Right ventricle myocardium superior (tissue), 1 donor: ENCODE results near the gene CCDC92. TPM values are rescaled to one million over a fixed set of nuclear protein-coding genes. Genes with fewer than 3 reads are reported as not detected.
A peak's percentile ranks its signal among the peaks of the same experiment; 100 is the strongest.

ENCODE experiments used
- ATAC-seq: fragments of 200-7000 bp; cut with Tn5 transposase; one replicate; pipeline ENCODE4 v1.9.1; 2020; ENCODE audit warnings: mild to moderate bottlenecking; ENCODE audit not compliant: poor library complexity
- DNase-seq: peaks from one replicate; pipeline ENCODE4 v3.0.0-alpha.2; 2020
- intact Hi-C: fragments of 100-400 bp; cut with DNase I; formaldehyde crosslinking; loops from one replicate; pipeline ENCODE4 v1.11.2; 2022
- total RNA-seq: library from RNA; stranded (reverse); fragmentation: NEBNext Ultra II Directional; extraction: Animal tissue kit (Norgen Biotek cat#: 25700); gene quantifications from one replicate; pipeline ENCODE4 v1.2.1, GENCODE V29; 2021
- donor health status: DM: no; HTN: yes; CAD: no; lungs with severe emphysema.

The CCDC92 gene
- total RNA-seq, 1 donor from 2014 or later: 54.0 TPM

DNA sequence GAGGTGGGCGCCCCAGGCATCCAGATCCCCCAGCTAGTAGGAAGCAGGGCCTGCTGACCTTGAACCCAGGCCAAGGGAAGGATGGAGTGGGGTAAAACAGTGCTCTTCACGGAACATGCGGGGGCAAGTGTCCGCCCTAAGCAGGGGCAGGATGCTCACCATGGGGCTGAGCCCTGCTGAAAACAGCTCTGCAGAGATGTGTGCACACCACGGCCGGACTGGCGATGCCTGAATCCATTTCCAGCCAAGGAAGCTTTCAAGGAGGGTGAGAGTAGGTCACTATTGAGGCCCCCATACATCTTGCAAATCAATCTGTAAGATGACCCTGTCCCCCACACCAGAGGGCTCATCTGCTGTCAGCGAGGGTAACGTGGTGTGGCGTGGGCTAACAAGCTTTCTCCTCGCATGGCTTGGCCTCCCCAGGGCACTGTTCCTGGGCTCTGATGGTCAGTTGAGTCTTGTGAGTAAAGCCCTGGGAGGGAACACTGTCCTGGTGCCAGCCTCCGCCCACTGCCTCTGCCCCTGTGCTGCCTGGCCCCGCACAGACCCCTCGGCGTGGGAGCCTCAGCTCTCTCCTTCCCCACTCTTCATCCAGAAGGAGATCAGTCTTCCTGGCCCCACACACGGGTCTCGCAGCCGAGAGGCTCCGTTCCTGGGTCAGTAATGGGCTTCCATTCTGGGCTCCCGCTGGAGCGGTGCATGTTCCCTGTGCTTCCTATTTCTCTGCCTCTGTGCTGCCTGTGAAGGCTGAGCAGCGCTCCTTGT lies 69.1 kb downstream of the CCDC92 start:
- ATAC-seq (no peak), DNase-seq (no peak)
- intact Hi-C loops: no loop called here

DNA sequence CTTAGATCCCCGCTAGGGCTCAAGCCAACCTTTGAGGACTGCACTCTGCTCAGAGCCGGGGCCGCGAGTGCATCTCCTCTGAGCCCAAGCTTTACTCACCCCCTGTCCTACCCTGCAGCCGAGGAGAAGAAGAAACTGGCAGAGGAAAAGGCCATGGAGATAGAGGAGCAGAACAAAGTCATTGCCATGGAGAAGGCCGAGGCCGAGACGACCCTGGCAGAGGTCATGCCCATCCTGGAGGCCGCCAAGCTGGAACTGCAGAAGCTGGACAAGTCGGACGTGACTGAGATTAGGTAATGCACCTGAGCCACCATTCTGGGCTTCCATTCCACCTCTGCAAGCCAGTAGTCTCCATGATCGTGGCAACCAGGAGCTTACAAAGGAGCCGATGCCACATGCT lies 69.8 kb downstream of the CCDC92 start:
- DNase-seq: no peak
- intact Hi-C loops: no loop called here
- ATAC-seq: no peak

DNA sequence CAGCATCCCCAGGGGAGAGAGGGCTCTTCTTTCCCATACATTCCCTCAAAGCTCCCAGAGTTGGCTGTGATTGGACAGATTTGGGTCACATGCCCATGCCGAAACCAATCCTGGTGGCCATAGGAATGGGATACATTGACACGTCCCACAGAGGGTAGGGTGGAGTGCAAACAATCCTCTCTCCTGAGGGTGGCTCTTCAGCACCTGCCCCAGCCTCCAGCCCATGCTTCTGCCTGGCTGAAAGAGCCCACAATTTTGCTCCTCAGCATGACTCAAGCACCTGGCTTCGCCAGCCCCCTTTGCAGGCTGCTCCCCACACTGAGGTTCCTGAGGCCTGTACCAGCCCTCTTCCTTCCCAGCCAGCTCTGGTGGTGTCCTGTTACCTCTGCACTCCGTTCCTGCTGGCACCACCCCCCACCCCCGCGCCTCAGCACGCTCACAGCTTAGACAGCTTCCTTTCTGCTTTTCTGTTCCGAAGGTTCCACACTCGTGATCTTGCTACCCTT lies 71.7 kb downstream of the CCDC92 start:
- intact Hi-C loops: no loop called here
- DNase-seq: no peak

DNA sequence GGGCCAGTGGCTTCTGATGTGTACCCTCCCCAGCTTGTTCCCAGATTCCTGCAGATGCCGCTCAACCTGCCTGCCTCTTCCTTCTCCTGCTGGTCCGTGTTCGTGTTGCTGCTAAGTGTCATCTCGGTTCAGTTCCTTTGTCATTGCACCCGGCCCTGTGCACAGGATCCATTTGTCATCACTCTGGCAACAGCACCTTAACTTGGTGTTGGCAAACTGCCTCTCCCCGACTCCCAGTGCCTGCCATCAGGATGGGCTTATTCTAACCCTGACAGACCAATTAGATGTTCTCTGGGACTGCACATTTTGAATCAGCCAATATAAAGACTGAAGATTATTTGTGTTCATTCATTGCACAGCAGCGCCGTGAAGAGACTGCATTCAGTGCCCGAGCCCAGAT lies 73.3 kb downstream of the CCDC92 start:
- intact Hi-C loops: no loop called here
- ATAC-seq: peak; percentile 73
- DNase-seq: no peak

More for the DNA sequence above, 71.7 kb downstream of the CCDC92 start:
- no peak for ATAC-seq

DNA sequence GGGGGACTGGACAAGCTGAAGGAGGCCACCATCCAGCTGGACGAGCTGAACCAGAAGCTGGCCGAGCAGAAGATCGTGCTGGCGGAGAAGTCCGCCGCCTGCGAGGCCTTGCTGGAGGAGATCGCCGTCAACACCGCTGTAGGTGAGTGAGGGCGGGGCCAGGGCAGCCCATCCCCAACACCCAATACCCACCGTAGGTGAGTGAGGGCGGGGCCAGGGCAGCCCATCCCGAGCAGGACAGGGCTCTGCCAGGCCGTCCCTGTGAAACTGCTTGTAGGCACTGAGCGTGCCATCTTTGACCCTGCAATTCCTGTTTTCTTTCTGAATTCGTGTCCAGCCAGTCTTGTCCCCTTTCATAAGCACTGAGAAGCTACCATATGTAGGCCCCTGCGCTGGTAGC lies 74.0 kb downstream of the CCDC92 start:
- DNase-seq: no peak
- ATAC-seq: no peak
- intact Hi-C loops: no loop called here

DNA sequence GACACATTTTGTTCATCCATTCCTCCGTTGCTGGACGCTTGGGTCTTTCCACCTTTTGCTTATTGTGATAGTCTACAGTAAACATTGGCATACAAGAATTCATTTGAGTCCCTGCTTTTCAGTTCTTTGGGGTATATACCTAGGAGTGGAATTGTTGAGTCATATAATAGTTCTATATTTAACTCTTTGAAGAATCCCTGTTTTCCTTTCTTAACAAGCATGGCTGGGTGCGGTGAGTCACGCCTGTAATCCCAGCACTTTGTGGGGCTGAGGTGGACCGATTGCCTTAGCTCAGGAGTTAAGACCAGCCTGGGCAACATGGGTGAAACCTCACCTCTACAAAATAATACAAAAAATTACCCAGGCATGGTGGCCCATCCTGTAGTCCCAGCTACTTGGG lies 75.4 kb downstream of the CCDC92 start:
- no peak for ATAC-seq
- intact Hi-C loops: no loop called here
- no peak for DNase-seq

DNA sequence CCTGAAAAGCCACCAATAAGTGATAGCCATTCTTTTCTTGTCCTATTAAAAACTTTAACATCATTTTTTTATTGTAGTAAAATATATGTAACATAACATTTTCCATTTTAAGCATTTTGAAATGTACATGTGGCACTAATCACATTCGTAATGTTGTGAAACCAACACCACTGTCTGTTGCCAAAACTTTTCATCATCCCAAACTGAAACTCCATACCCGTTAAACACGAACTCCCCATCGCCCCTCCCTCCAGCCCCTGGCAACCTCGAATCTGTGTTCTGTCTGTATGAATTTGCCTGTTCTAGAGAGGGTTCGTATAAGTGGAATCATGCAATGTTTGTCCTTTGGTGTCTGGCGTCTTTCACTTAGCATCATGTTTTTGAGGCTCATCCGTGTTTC lies 75.9 kb downstream of the CCDC92 start:
- intact Hi-C loops: no loop called here

DNA sequence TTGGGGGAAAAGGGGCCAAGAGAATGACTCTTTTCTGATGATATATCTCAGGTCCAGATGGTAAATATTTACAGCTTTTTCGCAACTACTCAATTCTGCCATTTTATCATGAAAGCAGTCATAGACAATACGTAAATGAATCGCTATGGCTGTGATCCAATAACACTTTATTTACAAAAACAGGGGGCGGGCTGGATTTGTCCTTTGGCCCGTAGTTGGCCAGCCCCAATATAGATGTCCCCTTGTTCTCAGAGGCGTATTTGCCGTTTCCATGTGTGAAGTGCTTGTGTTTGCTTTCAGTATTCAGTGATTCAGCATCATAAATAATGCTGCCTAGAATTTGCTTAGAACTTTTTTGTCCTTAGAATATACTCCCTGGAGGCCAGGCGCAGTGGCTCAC lies 77.2 kb downstream of the CCDC92 start:
- ATAC-seq (no peak), DNase-seq (no peak)
- intact Hi-C loops: no loop called here

More for the DNA sequence above, 75.9 kb downstream of the CCDC92 start:
- ATAC-seq (no peak), DNase-seq (no peak)

DNA sequence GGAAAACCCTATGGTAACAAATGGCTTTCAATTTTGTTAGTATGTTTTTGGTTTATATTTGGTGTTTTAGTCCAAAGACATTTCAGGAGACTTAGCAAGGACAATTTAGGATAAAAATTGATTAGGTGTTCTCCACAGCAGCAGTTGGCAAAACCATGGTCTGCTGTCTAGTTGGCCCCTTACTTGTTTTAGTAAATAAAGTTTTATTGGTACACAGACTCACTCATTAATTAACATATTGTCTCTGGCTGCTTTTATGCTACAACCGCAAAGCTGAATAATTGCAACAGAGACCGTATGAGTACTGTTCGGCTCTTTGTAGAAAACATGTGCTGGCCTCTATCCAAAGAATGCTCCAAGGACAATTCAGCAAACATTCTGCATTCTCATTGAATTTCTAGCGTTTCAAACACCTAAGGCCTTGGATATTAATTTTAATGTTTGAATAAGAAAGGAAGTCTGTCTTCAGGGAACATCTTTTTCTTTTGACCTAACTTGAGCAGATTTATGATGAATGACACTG lies 77.7 kb downstream of the CCDC92 start:
- ATAC-seq (no peak), DNase-seq (no peak)
- intact Hi-C loops: no loop called here

DNA sequence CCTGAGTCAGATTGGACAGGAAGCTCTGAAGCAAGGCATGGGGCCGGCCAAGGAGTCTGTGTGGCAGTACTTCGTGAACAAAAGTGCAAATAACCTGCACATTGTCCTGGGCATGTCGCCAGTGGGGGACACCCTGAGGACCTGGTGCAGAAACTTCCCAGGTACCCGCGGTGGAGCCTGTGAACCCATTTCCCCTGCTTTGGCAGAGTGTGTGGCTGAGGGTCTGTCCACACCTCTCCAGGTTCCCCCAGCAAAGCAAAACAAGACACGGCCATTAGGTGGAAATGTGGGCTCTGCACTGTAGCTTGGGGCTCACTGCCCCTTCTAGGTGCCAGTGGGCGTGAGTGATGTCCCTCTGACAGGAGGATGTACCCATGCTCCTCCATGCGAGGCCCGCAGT lies 79.4 kb downstream of the CCDC92 start:
- intact Hi-C loops: no loop called here
- no peak for DNase-seq

DNA sequence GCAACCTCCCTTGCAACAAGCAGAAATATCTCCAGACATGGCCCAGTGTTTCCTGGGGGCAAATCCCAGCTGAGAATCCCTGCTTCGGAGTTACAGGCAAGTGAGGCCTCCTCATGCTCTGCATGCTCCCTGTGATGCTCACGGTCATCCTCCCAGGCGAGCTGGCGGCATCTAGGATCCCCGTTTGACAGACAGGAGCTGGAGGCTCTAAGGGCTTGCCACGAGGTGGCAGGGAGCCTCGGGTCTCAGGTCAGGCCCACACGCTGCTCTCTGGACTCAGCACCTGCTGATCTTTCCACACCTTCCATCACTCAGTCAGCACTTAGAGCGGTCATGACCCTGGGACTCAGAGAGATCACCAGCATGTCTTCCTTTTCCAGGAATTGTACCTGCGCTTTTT lies 79.8 kb downstream of the CCDC92 start:
- intact Hi-C loops: no loop called here
- DNase-seq (no peak), ATAC-seq (no peak)

More for the DNA sequence above, 79.4 kb downstream of the CCDC92 start:
- no peak for ATAC-seq

DNA sequence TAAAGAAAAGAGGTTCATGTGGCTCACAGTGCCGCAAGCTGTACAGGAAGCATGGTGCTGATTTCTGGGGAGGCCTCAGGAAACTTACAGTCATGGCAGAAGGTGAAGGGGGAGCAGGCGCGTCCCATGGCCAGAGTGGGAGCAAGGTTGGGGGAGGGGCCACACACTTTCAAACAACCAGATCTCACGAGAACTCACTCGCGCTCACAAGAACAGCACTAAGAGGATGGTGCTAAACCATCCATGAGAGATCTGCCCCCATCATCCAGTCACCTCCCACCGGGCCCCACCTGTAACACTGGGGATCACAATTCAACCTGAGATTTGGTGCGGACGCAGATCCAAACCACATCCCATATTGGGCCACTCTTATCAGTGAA lies 80.5 kb downstream of the CCDC92 start:
- no peak for DNase-seq
- no peak for ATAC-seq

DNA sequence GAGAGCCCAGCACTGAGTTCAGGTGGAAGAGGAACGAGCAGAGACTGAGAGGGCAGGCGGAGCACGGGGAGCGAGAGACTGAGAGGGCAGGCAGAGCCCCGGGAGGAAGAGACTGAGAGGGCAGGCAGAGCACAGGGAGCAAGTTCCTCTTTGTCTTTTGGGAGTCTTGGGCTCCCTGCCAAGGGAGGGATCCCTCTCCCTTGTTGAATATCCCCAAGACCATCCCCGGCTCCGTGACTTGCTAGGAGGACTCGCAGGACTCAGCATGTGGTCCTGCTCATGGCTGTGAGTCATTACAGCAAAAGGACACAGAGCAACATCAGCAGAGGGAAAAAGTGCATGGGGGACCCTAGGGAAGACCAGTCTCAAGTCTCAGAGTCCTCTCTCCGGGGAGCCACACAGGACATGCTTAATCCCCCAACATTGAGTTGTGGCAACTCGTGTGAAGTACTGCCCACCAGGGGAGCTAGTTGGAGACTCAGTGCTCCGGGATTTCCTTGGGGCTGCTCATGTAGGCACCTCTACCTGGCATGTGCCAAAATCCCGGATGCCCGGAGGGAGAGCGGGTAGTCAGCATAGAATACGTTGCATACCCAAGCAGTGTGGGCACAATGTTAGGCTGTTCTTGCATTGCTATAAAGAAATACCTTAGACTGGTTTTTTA lies 81.0 kb downstream of the CCDC92 start:
- DNase-seq (no peak), ATAC-seq (no peak)
- intact Hi-C loops: no loop called here

More for the DNA sequence above, 80.5 kb downstream of the CCDC92 start:
- intact Hi-C loops: no loop called here

DNA sequence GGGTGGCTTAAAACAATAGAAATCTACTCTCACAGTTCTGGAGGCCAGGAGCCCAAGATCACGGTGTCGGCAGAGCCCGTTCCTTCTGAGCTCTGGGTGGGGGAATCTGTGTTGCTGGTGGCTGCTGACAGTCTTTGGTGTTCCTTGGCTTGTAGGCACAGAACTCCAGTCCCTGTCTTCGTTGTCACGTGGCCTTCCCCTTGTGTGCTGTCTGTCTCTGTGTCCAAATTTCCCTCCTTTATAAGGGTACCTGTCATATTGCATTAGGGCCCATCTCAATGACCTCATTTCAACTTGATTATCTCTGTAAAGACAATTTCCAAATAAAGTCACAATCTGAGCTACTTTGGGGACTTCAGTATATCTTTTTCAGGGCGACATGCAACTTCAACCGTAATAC lies 81.6 kb downstream of the CCDC92 start:
- DNase-seq (no peak), ATAC-seq (no peak)
- intact Hi-C loops: no loop called here

DNA sequence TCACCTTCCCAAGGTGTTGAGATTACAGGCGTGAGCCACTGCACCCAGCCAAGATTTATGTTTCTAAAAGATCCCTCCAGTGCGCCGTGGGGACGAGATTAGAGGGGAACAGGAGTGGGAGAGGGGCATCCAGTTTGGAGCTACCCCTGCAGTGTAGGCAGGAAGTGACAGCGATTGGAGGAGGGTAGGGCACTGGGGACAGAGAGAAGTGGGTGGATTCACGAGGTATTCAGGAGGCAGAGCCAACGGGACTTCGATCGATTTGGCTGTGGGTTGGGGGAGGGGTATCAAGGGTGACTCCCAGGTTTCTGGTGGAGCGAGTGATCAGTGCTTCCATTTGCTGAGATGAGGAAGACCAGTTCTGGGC lies 82.1 kb downstream of the CCDC92 start:
- DNase-seq: no peak

DNA sequence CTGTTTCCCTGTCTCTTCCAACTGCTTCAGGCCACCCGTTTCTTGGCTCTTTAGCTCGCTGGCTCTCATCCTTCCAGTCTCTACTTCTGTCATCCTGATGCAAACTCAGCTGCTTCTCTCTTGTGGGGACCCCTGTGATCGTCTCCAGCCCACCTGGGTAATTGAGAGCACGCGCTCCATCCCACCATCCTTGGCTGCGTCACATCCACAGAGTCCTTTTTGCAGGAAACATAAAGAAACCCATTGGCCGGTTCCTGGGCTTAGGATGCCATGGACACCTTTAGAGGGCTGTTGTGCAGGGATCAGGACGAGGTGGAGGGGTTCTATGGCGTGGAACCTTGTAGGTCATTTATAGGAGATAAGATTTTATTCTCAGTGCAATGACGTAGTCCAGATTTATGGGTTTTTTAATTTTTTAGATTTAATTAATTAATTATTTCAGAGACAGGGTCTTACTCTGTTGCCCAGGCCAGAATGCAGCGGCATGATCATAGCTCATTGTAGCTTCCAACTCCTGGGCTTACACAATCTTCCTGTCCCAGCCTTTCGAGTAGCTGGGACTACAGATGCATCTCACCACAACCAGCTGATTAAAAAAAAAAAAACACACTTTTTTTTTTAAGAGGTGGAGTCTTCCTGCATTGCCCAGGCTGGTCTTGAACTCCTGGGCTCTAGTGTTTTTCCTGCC lies 82.6 kb downstream of the CCDC92 start:
- ATAC-seq (no peak), DNase-seq (no peak)
- intact Hi-C loops: no loop called here

More for the DNA sequence above, 82.1 kb downstream of the CCDC92 start:
- no peak for ATAC-seq
- intact Hi-C loops: no loop called here

DNA sequence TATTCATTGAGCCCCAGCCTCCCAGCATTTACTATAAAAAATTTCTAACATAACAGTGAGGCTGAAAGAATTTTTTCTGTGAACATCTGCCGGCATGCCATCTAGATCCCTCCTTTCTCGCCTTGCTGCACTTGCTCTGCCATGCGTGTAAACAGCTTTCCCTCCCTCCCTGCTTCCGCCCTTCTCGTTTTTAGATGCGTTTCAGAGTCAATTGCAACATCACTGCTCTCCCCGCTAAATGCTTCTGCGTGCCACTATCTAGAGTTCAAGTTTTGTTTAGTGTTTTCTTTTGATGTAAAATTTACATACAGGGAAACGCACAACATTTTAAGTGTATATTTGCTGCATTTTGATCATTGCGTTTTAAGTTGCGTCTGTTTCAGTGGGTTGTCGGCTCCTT lies 83.6 kb downstream of the CCDC92 start:
- DNase-seq: no peak

DNA sequence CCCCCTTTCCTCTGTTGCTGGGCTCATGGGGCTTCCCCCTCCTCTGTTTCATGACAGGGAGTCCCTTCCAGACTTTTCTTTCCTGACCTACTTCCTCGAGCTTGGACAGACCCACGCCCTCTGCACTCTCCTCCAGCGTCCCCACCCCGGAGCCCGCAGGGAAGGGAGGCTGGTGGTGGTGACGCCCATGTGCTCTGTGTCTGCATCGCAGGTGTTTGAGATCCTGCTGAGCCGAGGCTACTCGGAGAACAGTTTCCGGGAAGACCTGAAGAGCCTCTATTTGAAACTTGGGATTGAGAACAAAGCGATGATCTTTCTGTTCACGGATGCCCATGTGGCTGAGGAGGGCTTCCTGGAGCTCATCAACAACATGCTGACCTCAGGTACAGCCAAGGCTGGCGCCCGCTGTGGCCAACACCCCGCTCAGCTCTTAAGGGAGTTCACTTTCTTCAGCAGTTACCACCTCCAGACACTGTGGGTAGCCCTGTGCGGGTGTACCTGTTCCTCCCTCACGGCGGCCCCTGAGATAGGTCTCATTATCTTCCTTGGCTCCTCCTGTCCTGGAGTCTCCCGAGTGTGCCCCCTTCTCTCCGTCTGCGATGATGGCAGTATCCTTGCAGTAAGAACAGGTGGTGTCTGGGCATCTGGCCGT lies 85.6 kb downstream of the CCDC92 start:
- intact Hi-C loops: no loop called here
- ATAC-seq: no peak
- no peak for DNase-seq

More for the DNA sequence above, 83.6 kb downstream of the CCDC92 start:
- intact Hi-C loops: no loop called here
- no peak for ATAC-seq

DNA sequence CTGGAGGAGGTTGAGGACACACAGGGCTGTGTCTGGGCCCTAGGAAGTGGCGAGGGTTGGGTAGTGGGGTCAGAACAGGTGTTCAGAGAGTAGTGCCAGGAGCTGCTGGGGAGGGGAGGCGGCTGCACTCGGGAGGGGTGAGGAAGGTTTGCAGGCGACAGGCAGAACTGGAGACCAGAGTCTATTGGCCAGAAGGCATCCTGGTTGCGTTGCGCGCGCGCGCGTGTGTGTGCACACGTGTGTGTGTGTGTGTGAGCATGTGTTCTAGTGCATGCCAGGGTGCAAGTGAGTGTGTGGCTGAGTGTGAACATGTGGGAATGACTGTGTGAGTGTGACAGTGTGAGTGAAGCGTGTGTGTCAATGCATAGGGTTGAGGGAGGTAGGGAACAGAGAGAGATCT lies 86.4 kb downstream of the CCDC92 start:
- intact Hi-C loops: no loop called here
- no peak for ATAC-seq
- no peak for DNase-seq
